Activated naive CD8-positive, alpha-beta T cell treated with anti-CD3 and anti-CD28 coated beads, Interleukin-2, amount 50 U/mL, for 16 hours (primary cell): ENCODE results near the gene PCSK6.
"Not testable (repeated sequence)": the region's sequence is repeated elsewhere in the genome, so short reads cannot be mapped to it uniquely, and the experiment has no call there.

Experiments
- DNase-seq: peaks from one replicate; pipeline ENCODE4 v3.0.0-alpha.2; 2020; ENCODE audit warnings: low read depth, low spot score

Gene PCSK6

DNA sequence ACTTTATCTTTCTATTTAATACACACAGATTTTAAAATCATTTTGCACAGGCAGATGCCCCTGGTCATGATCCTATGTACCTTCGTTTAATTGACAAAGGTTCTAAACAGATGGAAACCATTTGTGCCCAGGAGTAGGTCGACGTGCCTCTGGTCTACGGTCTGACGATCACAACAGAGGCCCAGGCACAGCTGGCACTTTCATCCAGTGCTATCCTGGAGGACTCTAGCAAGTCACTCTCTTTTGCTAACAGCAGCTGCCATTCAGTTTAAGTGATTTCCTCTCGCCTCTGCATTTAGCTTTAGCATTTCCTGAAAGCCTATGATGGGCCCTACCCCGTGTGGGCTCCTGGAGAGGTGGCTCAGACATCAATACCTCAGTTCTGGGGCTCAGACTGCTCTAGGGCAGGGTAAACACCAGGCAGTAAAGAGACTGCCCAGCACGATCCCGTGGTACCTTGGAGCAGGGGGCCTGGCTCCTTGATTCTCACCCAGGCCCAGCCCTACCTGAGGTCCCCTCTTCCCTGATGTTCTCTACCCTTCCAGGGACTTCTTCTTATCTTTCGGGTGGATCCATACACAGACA is 111.2 kb downstream of the PCSK6 start:
- no peak for DNase-seq

DNA sequence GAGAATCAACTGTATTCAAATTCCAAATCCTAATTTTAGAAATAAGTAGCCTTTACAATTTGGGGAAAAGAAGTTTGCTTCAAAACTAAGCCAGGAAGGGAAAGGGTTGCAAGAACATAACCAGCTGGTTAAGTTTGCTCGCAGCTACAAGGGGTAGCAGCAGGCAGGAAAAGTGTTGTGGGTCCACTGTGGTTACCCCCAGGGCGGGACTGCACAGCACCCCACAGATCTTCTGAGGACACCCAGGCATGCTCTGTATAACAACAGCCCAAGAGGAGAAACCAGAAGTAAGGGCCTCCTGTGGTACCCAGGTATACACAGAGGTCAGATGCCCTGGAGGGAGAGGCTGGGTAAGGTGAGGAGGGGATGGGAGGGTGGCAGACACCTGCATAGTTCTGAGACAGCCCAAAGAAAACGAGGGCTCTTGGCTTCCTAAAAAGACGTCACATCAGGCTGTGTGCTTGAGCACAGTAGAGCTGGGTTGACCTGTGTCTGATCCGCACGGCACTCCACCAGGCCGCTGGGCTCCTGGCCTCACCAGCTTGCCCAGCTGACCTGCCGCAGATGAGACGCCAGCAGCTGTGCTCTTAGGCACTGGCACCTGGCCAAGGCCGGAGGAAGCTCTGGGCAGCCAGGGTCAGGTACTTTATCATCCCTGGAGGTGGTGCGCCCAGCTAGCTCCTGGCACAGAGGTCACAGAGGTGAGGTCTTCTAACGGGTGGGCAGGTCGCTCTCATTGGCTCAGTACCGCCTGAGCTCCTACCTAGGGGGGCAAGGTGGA is 112.7 kb downstream of the PCSK6 start:
- DNase-seq = no peak

DNA sequence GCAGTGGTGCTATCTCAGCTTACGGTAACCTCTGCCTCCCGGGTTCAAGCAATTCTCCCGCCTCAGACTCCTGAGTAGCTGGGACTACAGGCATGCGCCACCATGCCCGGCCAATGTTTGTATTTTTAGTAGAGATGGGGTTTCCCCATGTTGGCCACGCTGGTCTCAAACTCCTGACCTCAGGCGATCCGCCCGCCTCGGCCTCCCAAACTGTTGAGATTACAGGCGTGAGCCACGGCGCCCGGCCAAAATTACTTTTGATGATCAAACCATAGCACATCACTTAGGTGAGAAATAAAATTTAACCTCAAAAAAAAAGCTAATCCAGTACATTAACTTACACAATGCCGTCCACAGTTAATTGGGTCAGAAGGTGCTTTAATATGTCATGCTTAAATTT is 114.5 kb downstream of the PCSK6 start:
- DNase-seq = not testable (repeated sequence)

DNA sequence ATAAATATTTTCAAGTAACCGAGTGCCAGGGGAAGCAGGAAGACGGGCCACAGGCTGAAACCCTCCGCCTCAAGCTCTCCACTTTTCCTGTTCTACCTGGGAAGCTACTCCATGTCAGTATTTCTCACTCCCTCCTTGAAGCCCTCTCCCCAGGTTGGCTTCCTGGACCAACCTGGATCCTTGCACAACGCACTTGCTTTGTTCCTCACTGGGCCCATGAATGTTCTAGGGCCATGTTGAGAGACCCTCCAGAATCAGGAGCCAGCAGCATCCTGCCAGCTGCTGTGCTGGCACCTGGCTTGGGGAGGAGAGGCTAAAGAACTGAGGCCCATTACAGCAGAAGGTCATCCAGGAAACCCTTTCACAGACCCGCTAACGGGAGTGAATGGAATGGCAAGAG is 115.2 kb downstream of the PCSK6 start:
- no peak for DNase-seq

DNA sequence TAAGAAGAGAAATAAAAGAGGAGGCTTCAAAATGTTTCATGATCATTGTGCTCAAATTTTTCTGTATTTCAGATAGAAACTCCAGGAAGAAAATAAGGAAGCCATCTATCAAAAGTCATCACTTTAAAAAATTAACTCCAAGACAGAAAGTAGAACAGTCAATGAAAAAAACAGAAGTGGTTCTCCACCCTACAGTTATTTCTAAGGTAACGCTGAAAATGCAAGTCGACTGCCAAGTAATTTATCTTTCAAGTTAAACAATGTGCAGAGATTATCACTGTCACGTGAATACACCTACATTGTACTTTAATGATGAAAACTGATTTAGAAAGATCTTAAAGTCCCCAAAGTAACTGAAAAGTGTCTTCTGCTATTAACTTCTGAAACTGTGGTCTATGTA is 115.9 kb downstream of the PCSK6 start:
- no peak for DNase-seq

DNA sequence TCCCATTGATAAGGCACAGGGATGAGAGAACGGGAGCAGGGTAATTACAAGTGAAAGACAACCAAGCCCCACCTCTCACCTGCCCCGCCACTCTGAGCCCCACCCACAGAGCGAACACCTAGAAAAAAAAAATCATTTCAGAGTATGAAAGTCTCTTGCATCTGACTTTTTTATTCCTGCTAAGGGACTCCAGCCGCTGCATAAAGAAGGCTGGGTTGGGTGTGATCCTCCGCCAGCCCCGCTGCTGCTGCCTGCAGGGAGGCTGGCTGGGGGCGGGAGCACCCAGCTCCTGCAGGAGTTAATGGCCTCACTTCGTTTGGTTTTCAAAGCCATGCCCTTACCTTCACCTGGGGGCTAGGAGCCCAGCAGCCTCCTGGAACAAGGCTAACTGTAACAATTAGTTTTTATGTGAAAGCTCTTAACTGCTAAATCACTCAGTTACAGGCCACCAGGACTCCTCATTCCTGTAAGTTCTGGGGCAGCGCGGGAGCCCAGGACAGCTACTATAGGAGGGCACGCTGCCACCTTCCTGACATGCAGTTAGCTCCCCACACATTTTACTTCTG is 116.5 kb downstream of the PCSK6 start:
- DNase-seq = no peak

DNA sequence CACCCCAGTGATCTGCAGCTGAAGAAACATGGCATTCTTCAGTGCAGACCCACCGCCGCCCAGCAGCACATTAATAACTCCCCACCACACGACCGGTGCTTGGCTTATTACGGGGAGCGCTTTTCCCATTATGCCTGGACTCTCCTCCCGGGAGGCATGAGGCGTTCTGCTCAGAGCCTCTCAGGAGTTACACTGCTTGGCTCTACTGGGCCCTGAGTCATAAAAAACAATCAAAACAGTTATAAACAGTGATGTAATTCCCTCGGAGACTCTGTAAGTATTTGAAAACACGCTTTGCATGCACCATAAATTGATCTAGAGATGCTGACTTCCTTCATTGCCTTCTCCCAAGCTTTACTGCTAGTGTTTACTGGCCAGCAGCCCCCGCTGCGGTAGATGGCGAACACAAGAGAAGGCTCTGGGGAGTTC is 117.3 kb downstream of the PCSK6 start:
- no peak for DNase-seq

DNA sequence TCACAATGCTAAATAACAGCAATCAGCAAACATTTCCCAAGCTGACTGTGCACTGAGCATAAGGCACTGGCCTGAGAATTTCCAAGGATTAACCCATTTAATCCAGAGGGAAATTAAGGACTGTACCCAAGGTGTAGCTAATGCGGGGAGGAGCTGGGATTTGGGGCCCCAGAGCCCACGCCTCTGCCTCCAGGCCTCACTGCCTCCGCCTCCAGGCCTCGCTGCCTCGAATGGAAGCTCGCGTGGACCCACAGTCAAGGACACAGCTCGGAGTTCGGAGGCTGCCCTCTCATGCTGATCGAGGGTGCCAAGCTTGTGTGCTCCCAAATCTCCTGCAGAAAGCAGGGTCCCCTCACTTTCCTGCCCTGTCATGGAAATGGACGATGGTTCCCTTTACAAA is 118.0 kb downstream of the PCSK6 start:
- DNase-seq = no peak

DNA sequence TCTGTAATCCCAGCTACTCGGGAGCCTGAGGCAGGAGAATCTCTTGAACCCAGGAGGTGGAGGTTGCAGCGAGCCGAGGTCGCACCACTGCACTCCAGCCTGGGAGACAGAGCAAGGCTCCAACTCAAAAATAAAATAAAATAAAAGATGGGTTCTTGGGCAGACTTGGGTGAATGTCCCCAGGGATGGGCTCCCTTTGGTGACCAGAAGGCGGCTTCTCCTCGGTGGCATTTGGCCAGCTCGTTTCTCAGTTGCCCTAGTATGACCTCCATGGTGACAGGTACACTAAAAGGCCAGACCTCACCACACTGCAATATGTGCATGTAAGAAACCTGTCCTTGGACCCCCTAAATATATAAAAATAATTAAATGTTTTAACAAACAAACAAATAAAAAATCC is 118.4 kb downstream of the PCSK6 start:
- no peak for DNase-seq

DNA sequence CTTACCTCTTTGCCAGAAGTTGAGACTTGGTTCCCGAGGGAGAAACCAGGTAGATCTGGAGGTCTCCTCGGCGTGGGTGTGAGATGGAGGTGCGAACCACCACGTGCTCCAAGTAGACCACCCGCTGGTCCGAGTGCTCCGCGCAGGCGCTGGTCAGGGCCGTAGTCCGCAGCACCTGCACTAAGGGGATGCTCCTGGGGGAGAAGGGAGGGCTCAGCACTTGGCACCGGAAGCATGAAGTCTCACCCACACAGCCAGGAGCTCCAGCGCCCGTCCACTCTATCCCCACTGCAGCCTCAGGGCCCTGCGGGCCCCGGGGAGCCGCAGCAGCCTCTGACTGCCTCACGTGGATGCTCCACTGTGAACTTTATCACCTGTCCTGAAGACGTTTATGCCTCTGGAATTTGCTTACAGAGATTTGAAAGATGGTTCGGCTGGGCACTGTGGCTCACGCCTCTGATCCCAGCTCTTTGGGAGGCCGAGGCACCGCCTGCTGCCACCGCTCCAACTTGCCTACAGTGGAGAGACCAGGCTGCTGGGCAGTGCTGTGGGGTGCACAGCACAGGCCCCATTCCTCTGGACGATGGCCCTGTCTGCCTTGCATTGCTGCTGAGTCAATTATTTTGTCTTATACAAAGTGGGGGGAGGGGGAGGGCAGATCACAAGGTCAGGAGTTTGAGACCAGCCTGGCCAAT is 119.0 kb downstream of the PCSK6 start:
- DNase-seq = no peak

DNA sequence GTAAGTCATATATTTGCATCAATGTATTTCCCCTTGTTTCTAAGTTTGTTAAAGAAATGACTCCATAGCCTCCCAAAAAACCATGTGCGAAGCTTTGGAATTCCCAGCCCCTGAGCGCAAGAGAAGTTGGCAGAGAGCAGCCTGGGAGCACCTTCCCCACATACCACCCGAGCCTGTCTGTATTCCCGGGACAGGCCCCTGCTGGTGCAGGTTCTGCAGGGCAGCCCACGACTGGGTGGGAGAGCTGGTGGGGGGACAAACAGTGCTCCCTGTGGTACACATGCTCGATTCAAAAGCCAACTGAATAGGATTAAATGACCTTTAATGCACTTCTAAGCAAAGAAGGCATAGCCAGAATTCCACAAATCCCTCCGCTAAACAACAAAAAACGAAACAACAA is 119.8 kb downstream of the PCSK6 start:
- no peak for DNase-seq

DNA sequence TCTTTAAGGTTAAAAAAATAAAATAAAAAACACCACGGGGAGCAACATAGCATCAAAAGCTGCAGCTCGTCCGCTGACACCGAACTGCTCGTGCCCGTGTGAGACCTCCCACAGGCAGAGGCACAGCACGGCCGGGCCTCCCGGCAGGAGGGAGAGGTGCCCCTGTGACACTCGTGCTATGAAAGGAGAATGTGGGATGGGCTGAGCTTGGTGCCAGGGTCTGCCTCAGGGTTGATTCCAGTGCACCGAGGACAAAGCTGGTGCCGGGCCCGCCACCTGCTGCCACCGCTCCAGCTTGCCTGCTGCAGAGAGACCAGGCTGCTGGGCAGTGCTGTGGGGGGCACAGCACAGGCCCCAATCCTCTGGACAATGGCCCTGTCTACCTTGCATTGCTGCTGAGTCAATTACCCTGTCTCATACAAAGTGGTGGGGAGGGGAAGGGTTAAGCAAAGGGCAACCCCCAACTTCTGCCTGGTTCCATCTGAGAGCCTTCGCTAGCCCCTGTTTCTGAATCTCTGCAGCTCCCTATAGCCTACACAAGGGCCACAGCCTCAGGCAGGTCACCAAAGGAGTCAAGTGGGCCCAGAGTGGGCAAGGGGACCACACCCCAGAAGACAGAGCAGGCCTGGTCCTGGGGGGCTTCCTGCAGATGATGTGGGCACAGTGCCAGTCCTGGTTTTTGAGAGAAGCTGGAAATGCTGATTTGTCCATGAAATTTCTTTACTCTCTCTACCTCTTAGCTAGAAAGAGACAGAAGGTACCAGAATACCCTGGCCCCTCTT is 120.5 kb downstream of the PCSK6 start:
- DNase-seq = no peak

DNA sequence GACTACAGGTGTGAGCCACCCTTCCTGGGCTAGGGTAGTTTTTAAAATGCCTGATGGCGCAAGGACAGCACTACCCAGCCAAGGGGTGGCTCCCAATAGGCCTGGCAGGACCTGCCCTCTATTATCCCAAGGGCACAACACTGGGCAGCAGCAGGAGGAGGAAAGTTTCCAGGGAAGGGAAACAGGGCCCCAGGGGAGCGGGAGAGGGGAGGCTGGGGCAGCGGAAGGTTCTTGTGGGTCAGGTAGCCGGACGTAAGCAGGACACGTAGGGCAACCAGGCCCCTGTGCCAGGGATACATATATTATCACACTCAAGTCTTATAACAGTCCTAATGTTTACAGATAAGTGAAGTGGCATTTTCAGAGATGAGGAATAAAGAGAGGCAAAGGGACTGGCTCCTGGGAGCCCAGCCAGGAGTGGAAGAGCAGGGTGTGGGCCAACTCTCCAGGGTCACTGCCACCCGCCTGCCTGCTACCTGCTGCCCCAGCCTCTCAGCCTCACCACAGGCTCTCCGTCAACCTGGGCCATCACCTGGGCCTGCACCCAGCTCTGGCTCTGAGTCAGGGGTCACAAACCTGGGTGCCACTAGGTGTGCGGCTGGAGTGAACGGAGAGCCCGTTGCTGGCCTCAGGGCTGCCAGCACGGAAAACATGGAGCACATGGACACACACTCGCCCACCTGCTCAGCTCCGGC is 121.3 kb downstream of the PCSK6 start:
- no peak for DNase-seq

DNA sequence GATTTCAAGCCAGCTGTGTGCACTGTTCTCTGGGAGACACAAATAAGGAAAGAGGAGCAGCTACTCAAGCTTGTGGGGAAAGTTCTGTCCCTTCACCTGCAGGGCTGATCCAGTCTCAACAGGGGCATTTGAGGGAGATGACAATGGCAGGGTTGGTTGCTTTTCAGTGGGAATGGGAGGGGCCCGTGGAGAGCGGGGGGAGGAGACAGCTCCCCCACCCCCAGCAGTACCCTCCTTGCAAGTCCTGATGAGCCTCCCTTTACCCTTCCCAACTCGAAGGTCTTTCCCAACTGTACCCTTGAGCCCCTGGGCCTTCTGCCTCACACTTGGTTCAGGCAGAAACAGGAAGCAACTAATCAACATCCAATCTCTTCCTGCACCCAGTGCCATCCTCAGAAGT is 122.7 kb downstream of the PCSK6 start:
- DNase-seq = no peak

DNA sequence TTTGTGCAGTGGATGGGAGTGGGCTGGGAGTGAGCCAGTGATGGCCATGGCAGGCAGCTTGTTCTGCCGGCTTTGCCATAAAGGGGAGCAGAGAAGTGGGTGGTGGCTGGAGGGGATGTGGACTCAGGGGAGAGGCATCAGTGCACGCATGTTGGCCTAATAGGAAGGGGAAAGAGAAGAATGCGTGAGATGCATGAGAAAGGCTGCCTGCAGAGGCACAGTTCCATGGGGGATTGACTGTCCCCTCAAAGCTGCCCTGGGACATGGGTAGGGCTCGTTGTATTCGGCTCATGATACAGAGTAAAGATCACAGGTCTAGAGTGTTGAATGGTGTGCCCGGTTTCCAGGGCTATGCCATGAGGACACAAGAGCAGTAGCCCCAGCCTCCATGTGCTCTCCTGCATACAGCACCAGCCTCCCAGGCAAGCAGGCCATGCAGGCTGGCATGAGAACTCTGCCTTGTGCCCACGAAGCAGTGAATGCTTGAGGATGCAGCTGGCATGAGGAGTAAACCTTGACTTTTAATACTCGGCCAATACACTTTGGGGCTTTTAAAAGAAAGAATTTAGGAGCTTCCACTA is 126.4 kb downstream of the PCSK6 start:
- no peak for DNase-seq

DNA sequence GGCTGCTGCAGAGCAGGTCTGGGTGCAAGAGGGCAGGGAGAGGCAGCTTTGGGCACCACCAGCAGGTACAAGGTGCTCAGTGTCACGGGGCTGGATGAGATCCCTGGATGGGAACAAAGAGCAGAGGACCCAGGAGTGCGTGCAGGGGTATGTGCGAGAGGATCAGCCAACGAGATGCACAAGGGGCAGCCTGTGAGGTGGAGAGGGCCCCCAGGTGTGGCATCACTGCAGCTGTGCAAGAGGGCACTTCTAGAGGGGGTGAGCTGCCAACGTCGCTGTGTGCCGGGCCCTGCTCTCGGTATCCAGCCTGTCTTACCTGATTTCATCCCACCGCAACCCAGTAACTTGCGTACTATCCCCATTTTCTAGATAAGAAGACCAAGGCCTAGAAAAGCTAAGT is 127.1 kb downstream of the PCSK6 start:
- no peak for DNase-seq

DNA sequence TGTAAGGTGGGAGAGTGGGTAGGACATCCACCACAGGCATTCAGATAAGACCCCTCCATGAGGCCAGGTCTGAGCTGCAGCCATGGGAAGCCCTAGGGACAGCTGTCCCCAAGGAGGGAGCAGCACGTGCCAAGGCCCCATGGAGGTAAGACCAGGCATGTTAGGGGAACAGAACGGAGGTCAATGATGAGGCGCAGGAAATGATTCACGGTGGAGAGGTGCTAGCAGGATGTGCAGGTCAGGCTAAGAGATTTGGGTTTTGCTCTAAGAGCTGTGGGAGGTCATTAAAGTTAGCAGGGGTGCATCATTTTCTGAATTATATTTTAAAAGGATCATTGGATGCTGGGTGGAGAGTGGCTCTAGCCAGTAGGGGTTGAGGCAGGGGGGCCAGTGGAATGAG is 128.1 kb downstream of the PCSK6 start:
- no peak for DNase-seq

DNA sequence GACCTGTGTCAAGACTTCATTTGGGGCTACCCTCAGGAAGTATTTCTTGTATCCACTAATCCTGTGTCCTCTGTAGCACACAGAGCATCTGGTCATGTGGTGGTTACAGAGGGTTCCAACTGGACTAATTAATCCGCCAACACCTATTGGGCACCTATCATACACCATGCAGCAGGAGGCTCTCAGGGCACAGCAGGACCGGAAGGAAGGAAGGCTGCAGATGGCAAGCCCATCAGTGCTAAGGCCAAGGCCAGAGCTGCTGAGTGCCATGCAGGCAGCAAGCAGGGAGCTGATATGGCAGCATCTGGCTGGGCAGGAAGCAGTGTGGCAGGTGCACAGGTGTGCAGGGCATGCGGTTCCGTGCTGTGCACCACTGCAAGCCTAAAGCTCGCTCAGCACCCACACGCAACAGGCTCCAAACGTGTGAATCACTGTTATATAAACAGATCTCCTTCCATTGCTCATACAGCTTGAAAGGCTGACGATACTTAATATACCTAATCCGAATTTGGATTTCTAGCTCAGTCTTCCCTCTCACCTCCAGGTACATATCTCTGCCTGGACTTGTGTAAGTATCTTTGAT is 130.1 kb downstream of the PCSK6 start:
- no peak for DNase-seq

DNA sequence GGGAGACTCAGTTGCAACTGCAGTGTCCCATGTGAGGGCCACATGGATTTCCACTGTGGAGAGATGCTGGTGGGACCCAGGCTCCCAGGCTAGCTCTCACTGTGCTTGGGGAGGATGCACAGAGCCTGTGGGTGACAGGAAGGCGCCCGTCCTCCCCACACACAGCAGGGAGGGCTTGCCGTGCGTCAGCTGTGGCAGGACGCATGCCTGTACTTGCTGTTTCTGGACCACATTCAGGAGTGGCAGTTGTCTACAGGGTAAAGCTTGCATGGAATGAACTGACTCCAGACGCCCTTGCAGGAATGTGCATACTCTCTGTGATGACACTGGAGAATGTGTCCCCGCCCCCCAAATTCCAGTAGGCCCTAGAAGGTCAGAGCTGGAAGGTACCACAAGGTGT is 130.6 kb downstream of the PCSK6 start:
- no peak for DNase-seq

DNA sequence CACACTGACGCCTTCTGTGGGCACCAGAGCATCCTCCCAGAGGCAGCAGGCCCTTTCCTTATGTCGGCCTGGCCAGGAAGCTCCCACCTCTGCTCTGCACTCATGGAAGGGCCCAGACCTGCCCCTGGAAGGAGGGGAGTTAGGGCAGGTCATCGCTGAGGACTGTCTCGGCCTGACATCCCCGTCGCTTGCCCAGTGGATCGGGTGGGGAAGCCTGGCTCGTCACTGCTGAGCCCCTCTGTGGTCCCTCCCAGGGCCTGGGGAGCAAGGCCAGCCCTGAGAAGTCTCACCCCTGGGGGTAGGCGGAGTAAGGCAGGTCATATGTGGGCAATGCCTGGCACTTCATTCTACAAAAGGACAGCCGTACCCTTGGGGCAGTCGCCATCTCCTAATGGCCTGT is 131.6 kb downstream of the PCSK6 start:
- no peak for DNase-seq

DNA sequence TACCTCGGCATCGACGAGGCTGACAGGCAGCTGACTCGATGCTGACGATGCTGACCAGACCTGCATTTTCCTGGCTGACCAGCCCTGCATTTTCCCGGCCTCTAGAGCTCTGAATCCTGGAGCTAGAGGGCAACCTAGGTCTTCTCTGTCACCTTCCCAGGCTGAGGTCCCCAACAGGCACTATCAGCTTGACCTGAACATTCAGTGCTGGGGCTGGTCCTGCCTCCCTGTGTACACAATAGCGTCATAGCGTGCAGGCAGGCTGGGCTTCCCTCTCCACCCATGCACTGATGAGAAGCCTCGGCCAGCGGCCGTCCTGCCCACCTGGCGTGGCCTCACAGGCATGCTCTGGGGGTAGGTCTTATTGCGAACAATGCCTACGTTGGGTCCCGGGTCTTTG is 132.2 kb downstream of the PCSK6 start:
- no peak for DNase-seq
